ENCODE data around the gene WDR76. TPM values are rescaled to one million over a fixed set of nuclear protein-coding genes. Genes with fewer than 3 reads are reported as not detected.
A peak's percentile ranks its signal among the peaks of the same experiment; 100 is the strongest.
"Not testable (repeated sequence)": the region's sequence is repeated elsewhere in the genome, so short reads cannot be mapped to it uniquely, and the experiment has no call there.

WDR76 gene
- total RNA-seq, 1 donor from 2014 or later = 6.6 TPM

- DNase-seq (ENCODE audit: extremely low read depth, low read depth, low spot score) = not testable (repeated sequence)
Observed at GRCh38 chr15:43815064-43815463, 11.7 kb upstream of the WDR76 start.

DNA sequence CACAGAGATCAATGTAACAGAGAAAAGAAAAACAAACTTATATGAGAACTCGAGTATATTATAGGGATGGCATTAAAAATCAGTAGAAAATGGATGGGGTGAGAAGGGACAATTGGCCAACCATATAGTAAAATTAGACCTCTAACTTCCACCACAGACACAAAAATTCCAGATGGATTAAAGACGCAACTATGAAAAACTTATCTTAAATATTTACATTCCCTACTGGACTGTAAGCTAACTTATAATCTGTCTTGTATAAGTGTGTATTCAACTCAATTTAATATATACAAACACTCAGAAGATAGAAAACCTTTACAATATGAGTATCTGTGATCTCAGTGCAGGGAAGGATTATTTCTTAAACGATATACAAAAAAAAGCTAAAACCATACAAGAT is 5.3 kb upstream of the WDR76 start:
- DNase-seq (ENCODE audit: extremely low read depth, low read depth, low spot score) = no peak

DNA sequence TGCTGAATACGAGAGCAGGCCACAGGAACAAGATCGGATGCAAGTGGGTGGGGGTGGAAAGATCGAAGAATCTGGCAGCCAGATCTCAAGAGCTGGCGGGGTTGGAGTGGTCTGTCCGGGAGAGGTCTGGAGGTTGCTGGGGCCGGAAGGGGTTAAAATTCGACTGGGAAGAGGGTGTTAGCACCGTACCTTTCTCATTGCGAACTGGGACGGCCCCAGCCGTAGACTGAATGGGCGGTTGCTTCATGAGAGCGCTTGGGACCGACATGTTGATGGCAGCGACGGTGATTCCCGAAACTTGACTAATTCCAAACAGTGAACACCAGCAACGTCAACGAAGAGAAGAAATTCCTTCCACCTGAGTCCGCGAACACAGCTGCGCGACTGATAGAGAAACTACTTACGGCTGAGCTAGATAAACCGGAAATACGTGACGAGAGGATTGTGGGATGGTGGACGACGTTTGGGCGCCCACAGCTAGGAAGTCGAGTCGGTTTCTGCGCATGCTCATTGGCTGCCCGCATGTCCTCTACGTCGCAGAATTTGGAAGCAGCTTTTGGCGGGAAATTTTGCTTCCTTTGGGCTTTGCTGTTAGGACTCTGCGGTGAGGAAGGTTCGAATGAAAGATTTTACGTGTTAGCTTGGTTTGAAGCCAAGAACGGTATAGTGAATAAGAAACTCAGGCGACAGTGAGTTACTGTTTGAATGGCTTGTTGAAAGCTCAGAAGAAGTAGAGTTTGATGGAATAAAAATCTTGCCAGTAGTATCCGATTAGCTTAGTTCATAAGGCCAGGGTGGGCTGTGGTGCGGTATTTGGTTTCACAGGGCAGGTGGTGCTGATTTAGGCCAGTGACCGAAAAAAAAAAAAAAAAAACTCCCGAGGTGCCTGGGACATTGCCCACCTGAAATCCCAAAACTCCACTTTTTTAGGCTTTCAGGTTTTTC is 2.2 kb upstream of the WDR76 start, which contains the start of gene MFAP1:
TSS of gene MFAP1 (minus strand) at position 389 of the 945 bp plus-strand sequence. CDS start at position 268, 121 bp downstream.
- peak; percentile 93 for DNase-seq (ENCODE audit: extremely low read depth, low read depth, low spot score)

DNA sequence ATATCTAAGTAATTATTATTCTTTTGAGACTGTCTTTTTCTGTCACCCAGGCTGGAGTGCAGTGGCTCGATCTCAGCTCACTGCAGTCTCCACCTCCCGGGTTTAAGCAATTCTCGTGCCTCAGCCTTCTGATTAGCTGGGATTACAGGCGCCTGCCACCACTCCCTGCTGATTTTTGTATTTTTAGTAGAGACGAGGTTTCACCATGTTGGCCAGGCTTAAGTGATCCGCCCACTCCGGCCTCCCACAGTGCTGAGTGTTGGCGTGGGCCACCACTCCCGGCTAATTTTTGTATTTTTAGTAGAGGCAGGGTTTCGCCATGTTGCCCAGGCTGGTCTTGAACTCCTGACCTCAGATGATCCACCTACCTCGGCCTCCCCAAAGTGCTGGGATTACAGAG is 1.5 kb upstream of the WDR76 start:
- DNase-seq (ENCODE audit: extremely low read depth, low read depth, low spot score) = not testable (repeated sequence)

- DNase-seq (ENCODE audit: extremely low read depth, low read depth, low spot score) = no peak
Observed at GRCh38 chr15:43826029-43826507, 734 bp upstream of the WDR76 start.

- DNase-seq (ENCODE audit: extremely low read depth, low read depth, low spot score) = no peak
Observed at GRCh38 chr15:43828061-43828657, 1.4 kb downstream of the WDR76 start.

GRCh38 chr15:43829951-43830540 is 3.2 kb downstream of the WDR76 start:
- DNase-seq (ENCODE audit: extremely low read depth, low read depth, low spot score) = not testable (repeated sequence)

GRCh38 chr15:43830691-43831275 is 4.0 kb downstream of the WDR76 start:
- not testable (repeated sequence) for DNase-seq (ENCODE audit: extremely low read depth, low read depth, low spot score)

GRCh38 chr15:43831519-43832052 is 4.8 kb downstream of the WDR76 start:
- DNase-seq (ENCODE audit: extremely low read depth, low read depth, low spot score) = not testable (repeated sequence)

DNA sequence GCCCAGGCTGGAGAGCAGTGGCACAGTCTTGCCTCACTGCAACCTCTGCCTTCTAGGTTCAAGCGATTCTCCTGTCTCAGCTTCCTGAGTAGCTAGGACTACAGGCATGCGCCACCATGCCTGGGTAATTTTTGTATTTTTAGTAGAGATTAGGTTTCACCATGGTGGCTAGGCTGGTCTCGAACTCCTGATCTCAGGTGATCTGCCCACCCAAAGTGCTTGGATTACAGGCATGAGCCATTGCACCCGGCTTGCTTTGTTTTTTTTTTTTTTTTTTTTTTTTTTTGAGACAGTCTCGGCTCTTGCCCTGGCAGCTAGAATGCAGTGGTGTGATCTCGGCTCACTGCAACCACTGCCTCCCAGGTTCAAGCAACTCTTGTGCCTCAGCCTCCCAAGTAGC is 5.7 kb downstream of the WDR76 start:
- not testable (repeated sequence) for DNase-seq (ENCODE audit: extremely low read depth, low read depth, low spot score)

- DNase-seq (ENCODE audit: extremely low read depth, low read depth, low spot score) = no peak
Observed at GRCh38 chr15:43845421-43845820, 18.6 kb downstream of the WDR76 start.

GRCh38 chr15:43851251-43851650 is 24.4 kb downstream of the WDR76 start:
- DNase-seq (ENCODE audit: extremely low read depth, low read depth, low spot score) = no peak

DNA sequence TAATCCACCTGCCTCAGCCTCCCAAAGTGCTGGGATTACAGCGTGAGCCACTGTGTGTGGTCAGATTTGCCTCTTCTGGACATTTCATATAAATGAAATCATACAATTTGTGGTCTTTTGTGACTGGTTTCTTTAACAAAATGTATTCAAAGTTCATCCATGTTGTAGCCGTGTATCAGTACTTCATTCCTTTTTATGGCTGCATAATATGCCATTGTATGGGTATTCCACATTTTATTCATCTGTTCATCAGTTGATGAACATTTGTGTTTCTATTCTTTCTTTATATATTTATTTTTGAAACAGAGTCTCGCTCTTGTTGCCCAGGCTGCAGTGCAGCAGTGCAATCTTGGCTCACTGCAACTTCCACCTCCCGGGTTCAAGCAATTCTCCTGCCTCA is 25.8 kb downstream of the WDR76 start:
- DNase-seq (ENCODE audit: extremely low read depth, low read depth, low spot score) = no peak

GRCh38 chr15:43854801-43855200 is 28.0 kb downstream of the WDR76 start:
- no peak for DNase-seq (ENCODE audit: extremely low read depth, low read depth, low spot score)

DNA sequence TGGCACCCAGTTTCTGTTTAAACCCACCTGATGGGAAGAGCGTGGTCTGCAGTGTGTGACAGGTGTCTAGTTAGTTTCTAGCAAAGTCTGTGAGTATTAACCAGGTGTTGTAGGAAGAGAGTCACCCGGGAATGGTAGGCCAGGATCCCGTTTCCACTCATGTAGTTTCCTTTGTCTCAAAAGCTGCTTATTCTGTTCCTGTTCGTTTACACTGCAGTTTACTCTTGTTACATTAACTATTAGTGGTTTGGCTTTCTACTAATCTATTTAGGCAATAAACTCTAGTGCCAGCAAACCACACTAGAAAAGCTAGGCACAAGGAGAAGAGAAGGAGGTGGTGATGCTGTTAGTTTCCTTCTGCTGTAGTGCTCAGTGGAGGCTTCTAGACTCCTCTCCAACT is 32.7 kb downstream of the WDR76 start:
- DNase-seq (ENCODE audit: extremely low read depth, low read depth, low spot score) = no peak

DNA sequence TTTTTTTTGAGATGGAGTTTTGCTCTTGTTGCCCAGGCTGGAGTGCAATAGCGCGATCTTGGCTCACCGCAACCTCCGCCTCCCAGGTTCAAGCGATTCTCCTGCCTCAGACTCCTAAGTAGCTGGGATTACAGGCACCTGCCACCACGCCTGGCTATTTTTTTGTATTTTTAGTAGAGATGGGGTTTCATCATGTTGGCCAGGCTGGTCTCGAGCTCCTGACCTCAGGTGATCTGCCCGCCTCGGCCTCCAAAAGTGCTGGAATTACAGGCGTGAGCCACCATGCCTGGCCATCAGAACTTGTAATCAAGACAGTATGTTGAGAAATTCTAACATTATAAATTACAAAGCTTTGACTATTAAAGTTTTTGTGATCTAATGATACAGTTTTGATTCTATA is 39.8 kb downstream of the WDR76 start:
- not testable (repeated sequence) for DNase-seq (ENCODE audit: extremely low read depth, low read depth, low spot score)

- DNase-seq (ENCODE audit: extremely low read depth, low read depth, low spot score) = no peak
Observed at GRCh38 chr15:43867096-43867495, 40.3 kb downstream of the WDR76 start.

- DNase-seq (ENCODE audit: extremely low read depth, low read depth, low spot score) = no peak
Observed at GRCh38 chr15:43868406-43868805, 41.6 kb downstream of the WDR76 start.

GRCh38 chr15:43871835-43872234 is 45.0 kb downstream of the WDR76 start:
- no peak for DNase-seq (ENCODE audit: extremely low read depth, low read depth, low spot score)

DNA sequence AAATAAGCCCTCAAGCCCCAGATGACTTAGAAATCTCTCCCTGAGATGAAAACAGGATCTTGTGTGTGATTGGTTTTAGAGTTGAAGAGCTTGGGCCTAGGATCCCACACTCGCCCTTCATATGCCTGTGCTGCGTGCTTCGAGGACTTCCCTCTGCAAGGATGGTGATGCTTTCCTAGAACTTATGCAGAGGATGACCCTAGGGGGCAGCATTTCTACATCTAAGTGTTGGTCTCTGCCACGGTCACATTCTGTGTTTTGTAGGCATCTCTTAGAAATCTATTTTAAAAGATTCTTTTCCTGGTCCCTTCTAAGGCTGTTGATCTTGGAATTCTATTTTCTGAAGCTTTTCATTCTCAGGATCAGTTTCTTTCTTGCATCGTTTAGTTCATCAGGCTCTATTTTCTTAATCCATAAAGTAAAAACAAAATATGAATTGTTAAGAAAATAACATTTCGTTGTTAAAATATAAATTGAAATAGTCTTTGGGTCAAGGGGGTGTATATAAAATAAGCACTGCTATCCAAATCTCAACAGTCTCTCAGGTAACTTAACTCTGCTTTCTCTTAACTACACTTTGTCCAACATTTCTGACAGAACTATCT is 45.7 kb downstream of the WDR76 start:
- peak; percentile 50 for DNase-seq (ENCODE audit: extremely low read depth, low read depth, low spot score)
